GM12892 (cell line): ENCODE data around the gene SH2B2.

Experiments
- POLR2A ChIP-seq: IDR thresholded peaks from 2 replicates; pipeline ENCODE4 v1.6.1; 2011; ENCODE audit warnings: low read depth, low read length, control low read depth
- POLR2AphosphoS5 ChIP-seq: IDR thresholded peaks from 2 replicates; pipeline ENCODE4 v1.6.1; 2011; ENCODE audit warnings: low read depth, low read length, control low read depth
- TAF1 ChIP-seq: IDR thresholded peaks from 2 replicates; pipeline ENCODE4 v1.6.1; 2011; ENCODE audit warnings: low read depth, mild to moderate bottlenecking, control low read depth, low read length, borderline replicate concordance

DNA sequence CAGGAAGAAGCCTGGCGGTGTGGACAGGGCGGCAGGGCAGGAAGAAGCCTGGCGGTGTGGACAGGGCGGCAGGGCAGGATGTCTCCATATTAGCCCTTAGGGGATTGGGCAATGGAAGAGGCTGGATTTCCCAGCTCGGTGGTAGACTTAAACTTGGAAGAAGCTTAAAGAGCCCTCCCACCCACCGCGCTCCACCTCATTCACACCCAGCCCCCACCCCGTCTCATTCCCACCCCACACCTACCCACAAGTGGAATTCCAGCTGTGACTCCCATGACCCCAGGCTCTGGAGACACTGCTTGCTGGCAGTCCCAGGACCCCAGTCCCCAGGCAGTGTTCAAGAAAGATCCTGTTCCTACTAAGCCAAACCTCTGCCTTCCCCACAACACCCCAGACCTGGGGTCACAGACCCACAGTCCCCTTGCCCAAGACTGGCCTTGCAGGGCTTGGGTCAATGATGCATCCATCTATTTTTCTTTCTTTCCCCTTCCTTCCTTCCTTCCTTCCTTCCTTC is 35.6 kb downstream of the SH2B2 start:
- TF ChIP-seq POLR2AphosphoS5, result no peak
- no peak for TF ChIP-seq POLR2A
- no peak for TF ChIP-seq TAF1
